Stimulated activated CD8-positive, alpha-beta memory T cell treated with anti-CD3 and anti-CD28 coated beads, Interleukin-7, amount 100 ng/mL, for 4 hours (primary cell): ENCODE results near the gene STMN3.

Experiments
- DNase-seq, 2 donors: peaks; one replicate each; pipeline ENCODE4 v3.0.0-alpha.2; 2020; ENCODE audit warnings: low read depth in 2 of 2

Gene STMN3

DNA sequence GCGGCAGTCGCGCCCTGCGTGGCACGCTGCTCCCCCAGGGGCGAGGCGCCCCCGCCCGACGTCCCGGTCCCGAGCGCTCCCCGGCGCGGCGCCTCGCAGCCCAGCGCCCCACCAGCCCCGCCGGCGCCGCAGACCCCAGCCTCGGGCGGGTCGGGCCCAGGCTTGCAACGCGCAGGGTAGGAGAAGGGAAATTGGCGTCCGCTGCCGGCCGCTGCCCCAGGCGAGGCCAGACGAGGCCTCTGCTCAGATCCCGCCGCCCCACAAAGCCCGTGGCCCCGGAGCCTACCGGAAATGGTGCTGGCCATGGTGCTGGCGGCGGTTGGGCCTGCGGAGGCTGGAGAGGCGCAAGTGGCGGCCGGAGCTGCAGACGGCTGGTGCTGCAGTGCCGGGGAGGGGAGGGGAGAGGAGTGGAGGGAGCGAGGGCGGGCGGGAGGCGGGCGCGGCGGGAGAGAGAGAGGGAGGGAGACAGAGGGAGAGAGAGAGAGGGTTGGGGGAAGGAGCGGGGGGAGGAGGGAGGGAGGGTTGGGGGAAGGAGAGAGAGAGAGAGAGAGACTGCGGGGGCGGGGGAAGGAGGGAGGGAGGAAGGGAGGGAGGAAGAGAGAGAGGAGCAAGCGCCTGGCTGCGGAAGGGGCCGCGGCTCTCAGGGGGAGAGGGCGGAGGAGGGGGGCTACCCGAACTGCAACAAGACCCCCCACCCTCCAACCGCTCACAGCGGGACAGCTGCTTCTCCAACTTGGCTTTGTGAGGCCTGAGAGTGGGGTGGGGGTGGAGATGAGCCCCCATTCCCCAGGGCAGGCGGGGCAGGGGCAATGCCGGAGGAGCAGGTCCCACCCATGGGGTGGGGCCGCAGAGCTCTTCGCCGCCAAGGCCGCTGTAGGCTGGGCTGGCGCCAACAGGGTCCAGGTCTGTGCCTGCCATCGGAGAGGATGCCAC lies at the start of gene STMN3:
Gene STMN3, minus strand, starts transcription at position 384 of the 933 bp plus-strand sequence. Its CDS starts 79 bp downstream, at position 305.
- DNase-seq = peak; percentile 34 to 58

DNA sequence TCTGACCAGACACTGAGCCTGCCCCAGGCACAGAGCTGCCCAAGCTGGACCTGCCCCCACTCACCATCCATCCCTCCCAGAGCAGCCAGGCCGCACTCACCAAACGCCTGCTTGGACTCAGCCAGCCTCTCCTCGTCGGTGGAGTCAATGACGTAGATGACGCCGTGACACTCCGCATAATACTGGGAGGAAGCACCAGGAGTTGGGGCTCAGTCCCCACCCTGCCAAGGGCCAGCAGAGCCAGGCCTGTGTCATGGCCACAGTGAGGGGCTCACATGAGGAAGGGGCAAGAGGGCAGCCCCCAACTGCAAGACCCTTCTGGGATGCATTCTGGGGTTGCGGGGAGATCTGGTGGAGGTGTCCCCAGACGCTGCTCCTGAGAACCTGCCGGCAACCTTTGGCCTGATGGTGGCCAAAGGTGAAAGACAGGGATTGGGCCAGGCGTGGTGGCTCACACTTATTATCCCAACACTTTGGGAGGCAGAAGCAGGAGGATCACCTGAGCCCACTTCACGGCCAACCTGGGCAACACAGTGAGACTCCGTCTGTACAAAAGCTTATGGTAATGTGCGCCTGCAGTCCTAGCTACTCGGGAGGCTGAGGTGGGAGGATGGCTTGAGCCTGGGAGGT lies 48.9 kb upstream of the STMN3 start:
- DNase-seq = no peak

DNA sequence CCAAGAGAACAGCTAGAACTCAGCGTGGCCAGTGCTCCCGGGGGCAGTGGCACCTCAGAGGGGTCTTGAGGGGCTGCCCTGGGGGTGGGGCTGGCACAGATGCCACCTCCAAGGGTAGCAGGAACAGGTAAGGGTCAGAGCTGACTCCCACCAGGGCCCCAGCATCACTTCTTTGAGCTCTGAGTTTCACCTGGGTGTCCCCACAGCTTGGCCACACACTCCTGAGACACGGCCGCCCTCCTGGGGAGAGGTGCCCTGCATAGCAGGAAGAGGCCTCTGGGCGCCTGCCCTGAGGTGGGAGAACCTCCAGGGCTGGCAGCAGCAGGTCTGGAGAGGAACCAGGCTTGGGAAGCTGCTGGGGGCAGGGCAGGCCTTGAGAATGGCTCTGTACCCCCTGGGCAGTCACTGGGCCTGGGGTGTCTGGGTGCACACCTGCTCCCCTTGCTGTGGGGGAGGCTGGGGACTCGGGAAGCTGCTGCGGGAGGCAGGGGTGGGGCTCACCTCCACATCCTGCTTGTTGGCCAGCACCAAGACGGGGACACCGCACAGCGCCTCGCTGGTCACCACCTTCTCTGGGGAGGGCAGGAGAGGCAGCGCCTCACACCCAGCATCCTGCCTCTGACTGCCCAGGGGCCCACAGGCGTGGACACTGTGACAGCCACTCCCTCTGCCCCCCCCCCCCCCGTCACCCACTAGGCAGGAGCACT lies 48.3 kb upstream of the STMN3 start:
- DNase-seq = no peak

DNA sequence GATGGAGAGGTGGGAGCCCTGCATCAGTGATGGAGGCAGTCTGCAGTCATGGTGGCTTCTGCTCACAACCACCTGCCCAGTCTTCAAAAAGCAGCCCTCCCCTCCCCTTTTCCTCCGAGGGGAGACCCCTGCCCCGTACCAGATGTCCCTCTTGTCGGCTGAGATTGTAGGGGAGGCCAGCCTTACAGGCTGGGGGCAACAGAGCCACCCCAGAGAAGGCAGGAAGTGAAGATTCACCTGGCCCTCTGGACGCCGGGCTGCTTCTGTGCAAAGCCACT lies 47.8 kb upstream of the STMN3 start:
- DNase-seq = no peak

DNA sequence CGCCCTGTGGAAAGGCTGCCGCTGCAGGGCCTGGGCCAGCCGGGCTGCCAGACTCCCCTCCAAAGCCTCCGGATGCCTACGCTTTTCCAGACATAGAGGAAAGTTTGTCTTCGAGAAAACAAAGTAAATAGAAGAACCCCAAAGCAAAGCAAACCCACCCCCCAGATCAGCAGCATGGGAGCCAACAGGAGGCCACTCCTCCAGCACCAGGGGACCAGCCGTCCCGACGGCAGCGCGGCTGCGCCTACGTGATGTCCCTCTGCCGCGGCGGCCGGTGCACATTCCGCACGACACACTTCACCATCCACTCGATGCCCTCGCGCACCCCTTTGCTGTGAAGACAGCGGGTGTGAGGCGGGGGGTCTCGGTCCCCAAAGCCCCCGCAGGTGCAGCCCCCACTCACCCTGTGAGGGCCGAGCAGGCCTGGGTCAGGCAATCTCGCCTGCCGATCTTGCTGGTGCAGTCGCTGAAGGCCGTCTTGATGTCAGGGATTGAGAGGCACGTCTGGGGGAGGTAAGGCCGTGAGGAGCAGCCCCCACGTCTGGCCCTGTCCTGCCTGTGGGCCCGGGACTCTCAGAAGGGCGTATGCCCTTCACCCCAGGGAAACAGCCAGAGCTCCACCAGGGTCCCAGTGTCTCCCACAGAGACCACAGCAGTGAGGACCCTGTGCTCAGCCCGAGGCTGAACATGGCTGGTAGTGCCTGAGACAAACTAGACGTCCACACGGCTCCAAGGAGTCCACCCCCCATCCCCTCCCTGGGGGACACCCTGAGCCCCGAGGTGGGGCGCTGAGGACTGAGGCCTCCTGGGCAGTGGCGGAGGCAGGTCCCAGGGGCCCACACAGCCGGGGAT lies 47.2 kb upstream of the STMN3 start:
- no peak for DNase-seq

DNA sequence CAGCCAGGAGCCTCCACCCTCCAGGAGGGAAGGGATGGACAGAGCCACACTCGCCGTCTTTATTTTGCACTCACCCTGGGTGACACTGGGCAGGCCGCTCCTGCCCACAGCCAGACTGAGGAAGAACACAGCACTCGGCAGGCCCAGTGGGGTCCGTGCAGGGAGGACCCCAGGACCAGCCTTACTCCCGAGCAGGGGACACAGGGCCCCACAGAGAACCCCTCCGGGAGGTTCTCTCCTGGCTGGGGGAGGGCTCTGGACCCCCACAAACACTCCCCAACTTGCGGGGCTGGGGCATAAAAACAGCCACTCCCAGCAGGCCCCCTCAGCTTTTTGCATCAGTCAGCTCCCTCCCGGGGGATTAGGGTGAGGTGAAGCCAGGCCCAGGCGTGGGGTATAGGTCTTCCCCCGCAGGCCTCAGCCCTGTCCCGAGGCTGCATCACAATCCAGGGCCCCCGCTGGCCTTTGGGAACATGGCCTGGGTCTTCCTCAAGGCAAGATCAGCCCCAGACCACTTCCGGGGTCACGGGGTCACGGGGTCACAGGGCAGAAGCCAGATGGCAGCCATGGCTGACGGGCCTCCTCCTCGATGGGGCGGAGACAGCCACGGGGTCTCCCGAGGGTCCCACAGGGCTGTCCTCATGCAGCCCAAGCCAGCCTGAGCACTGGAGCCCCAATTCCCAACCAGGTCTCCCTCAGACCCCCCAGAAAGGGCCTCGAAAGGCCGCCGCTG lies 46.4 kb upstream of the STMN3 start:
- no peak for DNase-seq

DNA sequence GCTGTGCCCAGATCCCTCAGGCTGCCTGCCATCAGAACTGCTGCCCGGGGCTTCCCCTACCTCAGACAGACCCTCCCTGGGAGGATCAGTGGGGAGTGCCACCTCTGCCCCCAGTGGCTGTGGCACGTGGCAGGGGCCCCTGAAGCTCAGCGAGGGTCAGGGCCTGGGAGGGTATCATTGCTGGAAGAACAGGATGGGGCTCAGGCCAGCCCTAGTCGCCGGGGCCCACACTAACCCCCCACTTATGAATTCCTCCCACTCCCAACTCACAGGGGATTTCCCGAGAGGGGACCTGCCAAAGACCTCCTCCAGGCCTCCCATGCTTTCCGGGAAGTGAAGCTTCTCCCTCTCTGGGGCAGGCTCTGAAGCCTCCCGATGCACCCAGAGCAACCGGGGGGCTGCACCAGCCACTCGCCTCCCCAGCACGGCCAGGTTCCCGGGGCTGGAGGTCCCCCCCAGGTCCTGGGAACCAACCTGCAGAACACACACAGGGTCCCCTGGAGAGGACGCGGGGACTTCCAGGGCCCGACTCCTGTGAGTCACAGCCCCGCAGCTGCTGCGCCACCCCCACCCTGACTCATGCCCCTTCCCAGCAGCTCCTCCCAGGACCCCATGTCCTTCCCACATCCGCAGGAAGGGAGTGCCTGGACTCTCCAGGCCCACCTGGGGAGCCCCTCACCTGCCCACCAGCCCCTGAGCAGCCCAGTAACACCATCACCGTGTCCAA lies 45.7 kb upstream of the STMN3 start:
- DNase-seq = peak in 1 of 2 donors; percentile 29

DNA sequence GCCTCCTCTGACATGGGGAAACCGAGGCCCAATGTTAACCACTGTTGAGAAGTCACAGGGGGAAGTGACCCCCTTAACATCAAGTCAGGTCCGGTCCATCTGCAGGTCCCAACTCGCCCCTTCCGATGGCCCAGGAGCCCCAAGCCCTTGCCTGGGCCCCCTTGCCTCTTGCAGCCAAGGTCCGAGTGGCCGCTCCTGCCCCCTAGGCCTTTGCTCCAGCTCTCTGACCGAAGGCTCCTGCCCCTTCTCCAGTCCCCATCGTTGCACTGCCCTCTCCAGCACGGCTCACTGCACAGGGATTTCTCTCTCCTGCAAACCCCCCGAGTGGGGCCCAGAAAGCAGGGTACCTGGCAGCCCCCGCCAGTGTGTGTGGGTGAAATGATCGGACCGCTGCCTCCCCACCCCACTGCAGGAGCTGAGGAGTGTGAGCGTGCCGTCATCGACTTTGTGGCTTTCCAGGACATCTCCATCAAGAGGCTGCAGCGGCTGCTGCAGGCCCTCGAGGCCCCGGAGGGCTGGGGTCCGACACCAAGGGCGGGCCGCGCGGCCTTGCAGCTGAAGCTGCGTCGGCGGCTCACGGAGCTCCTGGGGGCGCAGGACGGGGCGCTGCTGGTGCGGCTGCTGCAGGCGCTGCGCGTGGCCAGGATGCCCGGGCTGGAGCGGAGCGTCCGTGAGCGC lies 44.8 kb upstream of the STMN3 start:
- DNase-seq = no peak

DNA sequence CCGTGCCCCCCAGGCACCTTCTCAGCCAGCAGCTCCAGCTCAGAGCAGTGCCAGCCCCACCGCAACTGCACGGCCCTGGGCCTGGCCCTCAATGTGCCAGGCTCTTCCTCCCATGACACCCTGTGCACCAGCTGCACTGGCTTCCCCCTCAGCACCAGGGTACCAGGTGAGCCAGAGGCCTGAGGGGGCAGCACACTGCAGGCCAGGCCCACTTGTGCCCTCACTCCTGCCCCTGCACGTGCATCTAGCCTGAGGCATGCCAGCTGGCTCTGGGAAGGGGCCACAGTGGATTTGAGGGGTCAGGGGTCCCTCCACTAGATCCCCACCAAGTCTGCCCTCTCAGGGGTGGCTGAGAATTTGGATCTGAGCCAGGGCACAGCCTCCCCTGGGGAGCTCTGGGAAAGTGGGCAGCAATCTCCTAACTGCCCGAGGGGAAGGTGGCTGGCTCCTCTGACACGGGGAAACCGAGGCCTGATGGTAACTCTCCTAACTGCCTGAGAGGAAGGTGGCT lies 44.2 kb upstream of the STMN3 start:
- DNase-seq = no peak

DNA sequence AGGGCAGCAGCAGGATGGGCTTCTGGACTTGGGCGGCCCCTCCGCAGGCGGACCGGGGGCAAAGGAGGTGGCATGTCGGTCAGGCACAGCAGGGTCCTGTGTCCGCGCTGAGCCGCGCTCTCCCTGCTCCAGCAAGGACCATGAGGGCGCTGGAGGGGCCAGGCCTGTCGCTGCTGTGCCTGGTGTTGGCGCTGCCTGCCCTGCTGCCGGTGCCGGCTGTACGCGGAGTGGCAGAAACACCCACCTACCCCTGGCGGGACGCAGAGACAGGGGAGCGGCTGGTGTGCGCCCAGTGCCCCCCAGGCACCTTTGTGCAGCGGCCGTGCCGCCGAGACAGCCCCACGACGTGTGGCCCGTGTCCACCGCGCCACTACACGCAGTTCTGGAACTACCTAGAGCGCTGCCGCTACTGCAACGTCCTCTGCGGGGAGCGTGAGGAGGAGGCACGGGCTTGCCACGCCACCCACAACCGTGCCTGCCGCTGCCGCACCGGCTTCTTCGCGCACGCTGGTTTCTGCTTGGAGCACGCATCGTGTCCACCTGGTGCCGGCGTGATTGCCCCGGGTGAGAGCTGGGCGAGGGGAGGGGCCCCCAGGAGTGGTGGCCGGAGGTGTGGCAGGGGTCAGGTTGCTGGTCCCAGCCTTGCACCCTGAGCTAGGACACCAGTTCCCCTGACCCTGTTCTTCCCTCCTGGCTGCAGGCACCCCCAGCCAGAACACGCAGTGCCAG lies 43.6 kb upstream of the STMN3 start, which contains the start of gene TNFRSF6B:
Gene TNFRSF6B, plus strand, starts transcription at position 25 of the 729 bp plus-strand sequence. Its CDS starts 116 bp downstream, at position 141.
- no peak for DNase-seq

DNA sequence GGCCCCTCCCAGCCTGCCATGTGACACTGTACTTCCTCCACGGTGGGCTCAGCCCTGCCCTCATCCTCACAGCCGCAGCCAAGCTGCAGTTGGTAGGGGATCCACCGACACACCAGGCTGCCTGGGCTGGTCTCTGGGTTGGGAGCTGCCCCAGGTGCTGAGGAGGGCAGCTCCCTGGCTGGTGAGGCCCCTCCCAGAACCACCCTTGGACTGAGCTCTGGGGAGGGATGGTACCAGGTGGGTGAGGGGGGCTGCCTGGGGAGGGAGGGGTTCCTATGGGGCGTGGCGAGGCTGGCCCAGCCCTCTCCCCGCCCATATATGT lies 43.0 kb upstream of the STMN3 start:
- DNase-seq = no peak

DNA sequence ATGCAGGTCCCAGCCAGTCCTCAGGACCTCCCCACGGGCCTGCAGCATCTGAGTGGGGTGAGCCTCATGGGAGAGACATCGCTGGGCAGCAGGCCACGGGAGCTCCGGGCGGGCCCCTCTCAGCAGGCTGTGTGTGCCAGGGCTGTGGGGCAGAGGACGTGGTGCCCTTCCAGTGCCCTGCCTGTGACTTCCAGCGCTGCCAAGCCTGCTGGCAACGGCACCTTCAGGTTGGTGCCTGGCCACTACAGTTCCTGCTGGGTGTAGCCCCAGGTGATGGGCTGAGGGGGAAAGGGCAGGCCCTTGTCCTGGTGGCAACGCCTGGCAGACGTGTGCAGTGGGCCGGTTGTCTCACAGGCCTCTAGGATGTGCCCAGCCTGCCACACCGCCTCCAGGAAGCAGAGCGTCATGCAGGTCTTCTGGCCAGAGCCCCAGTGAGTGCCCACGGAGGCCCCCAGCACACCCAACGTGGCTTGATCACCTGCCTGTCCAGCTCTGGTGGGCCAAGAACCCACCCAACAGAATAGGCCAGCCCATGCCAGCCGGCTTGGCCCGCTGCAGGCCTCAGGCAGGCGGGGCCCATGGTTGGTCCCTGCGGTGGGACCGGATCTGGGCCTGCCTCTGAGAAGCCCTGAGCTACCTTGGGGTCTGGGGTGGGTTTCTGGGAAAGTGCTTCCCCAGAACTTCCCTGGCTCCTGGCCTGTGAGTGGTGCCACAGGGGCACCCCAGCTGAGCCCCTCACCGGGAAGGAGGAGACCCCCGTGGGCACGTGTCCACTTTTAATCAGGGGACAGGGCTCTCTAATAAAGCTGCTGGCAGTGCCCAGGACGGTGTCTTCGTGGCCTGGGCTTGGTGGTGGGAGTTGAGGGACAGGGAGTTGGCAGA lies 42.4 kb upstream of the STMN3 start:
- no peak for DNase-seq

DNA sequence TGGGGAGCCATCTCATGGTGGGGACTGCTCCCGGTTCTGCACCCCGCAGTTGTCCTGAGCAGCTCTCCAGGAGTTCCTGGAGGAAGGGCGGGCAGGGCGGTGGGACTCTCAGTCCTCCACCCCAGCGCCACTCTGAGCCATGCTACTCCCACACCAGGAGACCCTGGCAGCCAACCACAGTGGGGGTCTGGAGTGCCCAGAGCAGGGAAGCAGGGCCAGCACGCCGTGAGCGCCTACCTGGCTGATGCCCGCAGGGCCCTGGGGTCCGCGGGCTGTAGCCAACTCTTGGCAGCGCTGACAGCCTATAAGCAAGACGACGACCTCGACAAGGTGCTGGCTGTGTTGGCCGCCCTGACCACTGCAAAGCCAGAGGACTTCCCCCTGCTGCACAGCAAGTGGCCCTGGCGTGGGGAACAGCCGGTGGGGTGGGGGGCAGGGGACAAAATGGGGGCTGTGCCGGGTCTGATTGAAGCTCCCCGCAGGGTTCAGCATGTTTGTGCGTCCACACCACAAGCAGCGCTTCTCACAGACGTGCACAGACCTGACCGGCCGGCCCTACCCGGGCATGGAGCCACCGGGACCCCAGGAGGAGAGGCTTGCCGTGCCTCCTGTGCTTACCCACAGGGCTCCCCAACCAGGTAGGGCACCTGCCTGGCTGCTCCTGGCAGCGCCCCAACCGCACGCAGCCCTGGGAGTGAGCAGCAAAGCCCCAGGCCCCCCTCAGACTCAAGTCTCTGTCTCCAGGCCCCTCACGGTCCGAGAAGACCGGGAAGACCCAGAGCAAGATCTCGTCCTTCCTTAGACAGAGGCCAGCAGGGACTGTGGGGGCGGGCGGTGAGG lies 41.6 kb upstream of the STMN3 start:
- DNase-seq = no peak

DNA sequence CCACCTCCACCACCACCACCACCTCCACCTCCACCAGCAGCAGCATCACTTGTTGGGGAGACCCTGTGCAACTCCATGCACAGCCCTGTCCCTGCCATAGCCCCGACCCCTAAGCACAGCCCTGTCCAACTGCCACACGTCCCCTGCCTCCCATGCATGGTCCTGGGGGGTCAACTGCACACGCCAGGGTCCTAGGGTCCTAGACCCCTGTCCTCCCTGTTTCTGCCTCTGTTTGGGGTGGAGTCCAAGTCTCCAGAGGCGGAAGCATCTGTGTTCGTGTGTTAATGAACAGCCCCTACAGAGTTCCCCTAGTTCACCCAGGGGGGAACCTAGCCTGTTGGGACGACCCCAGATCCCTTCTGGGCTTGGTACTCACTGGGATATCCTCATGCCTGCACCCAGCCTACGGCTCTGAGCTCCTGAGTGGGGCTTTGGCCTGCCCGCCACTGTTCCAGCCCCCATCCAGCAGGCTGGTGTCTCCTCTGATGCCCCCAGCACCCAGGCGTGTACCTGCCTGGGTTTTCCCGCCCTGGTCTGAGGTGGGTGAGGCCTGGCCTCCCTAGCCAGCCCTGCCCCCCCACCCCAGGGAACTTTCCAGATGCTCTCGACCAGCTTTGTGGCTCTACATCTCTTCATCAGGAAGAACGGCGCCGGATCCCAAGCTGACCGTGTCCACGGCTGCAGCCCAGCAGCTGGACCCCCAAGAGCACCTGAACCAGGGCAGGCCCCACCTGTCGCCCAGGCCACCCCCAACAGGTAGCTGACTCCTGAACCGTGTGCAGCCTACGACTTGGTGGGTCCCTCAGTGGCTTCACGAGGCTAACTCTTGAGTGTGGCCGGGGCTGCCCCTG lies 40.7 kb upstream of the STMN3 start:
- DNase-seq = no peak

DNA sequence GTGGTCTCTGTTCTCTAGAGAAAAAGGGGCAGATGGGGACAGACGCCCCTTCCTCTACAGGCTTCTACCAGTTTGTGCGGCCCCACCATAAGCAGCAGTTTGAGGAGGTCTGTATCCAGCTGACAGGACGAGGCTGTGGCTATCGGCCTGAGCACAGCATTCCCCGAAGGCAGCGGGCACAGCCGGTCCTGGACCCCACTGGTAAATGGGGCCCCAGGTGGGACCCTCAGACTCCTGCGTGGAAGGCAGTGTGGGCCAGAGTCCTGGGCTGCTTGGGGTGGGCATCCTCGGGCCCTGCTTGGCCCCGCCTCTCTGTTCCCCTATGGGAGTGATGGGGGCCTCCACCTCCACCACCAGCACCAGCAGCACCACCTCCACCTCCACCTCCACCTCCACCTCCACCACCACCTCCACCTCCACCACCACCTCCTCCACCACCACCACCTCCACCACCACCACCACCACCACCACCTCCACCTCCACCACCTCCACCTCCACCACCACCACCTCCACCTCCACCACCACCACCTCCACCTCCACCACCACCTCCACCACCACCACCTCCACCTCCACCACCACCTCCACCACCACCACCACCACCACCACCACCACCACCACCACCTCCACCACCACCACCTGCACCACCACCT lies 40.0 kb upstream of the STMN3 start:
- DNase-seq = no peak
